ENCODE data around the gene TSHZ2. TPM values are rescaled to one million over a fixed set of nuclear protein-coding genes. Genes with fewer than 3 reads are reported as not detected.

TSHZ2 gene
- total and polyA plus RNA-seq, 9 of the 15 experiments (the other 6 are each of a cell fraction or from before 2014, with no cell fraction given): 0.03 to 0.20 (median 0.05) TPM; not detected in 4

- TF ChIP-seq ZBTB7A (IDR thresholded peaks at IDR 0.05; ENCODE audit: borderline replicate concordance, control insufficient read depth, low read depth, low read length) (no peak), MLX (CRISPR knock-in tag; conservative IDR thresholded peaks at IDR 0.05) (no peak), RB1 (IDR thresholded peaks at IDR 0.05; ENCODE audit: low read depth) (no peak), E2F8 (IDR thresholded peaks at IDR 0.05; ENCODE audit: low read depth, partially characterized antibody) (no peak), JUND (IDR thresholded peaks at IDR 0.05; ENCODE audit: borderline replicate concordance, low read depth, low read length) (peak; percentile 18; the same call in 1 of the 2 replicates), JUND (tag; IDR thresholded peaks at IDR 0.05; ENCODE audit: borderline replicate concordance, low read depth, low read length) (no peak; the same call in 2 of the 3 replicates), RNF219 (CRISPR knock-in tag; IDR thresholded peaks at IDR 0.05) (no peak), MTA3 (IDR thresholded peaks at IDR 0.05; ENCODE audit: borderline replicate concordance) (no peak), KAT7 (CRISPR knock-in tag; IDR thresholded peaks at IDR 0.05; ENCODE audit: borderline replicate concordance) (no peak), HDAC6 (IDR thresholded peaks at IDR 0.05; ENCODE audit: low read depth, low read length) (no peak), THRA (IDR thresholded peaks at IDR 0.05) (no peak; the same call in 1 of the 2 replicates), THRB (CRISPR knock-in tag; conservative IDR thresholded peaks at IDR 0.05) (no peak), GTF2A2 (tag; IDR thresholded peaks at IDR 0.05) (no peak), MTA2 (IDR thresholded peaks at IDR 0.05; ENCODE audit: low read depth) (no peak), NR2C2 (CRISPR knock-in tag; IDR thresholded peaks at IDR 0.05) (no peak), NR2C2 (tag; IDR thresholded peaks at IDR 0.05) (no peak), ZC3H8 (IDR thresholded peaks at IDR 0.05) (no peak), MAFF (IDR thresholded peaks at IDR 0.05; ENCODE audit: low read length) (peak; percentile 88), YY1 (IDR thresholded peaks at IDR 0.05; ENCODE audit: borderline replicate concordance in 1 of 3, control insufficient read depth in 1 of 3, extremely low read depth in 1 of 3, insufficient read depth in 3 of 3, insufficient read length in 1 of 3, insufficient replicate concordance in 2 of 3, low read depth in 1 of 3, low read length in 2 of 3) (peak in 1 of 3 experiments; percentile 36)
Observed at GRCh38 chr20:53212018-53212417, 239.9 kb downstream of the TSHZ2 start (continued).
